ENCODE data around the gene YDJC. TPM values are rescaled to one million over a fixed set of nuclear protein-coding genes. Genes with fewer than 3 reads are reported as not detected.
A peak's percentile ranks its signal among the peaks of the same experiment; 100 is the strongest.

The YDJC gene
- total and polyA plus RNA-seq, 9 of the 15 experiments (the other 6 are each of a cell fraction or from before 2014, with no cell fraction given): 13.5 to 871 (median 164) TPM

DNA sequence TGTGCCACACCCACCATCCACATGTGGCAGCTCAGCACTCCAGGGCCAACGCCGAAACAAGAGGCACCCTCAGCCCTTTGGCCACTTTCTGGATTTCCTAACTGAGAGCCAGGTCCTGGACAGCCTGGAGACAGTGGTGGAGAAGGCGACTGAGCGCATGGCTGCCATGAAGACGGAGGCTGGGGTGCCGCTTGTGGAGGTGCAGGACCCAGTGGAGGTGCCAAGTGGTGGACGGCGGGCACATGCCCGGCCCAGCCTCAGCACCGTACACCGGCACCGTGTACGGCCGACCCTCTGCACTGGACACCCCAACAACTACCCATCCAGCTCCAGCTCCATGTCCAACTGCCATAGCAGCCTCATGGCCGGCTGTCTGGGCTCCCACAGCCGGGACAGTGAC, 4.3 kb upstream of the YDJC start:
- Histone ChIP-seq H3K27ac (ENCODE audit: extremely low read depth, low read depth, low read length) (no peak overlapping the region), H4K20me1 (replicated peaks; ENCODE audit: control insufficient read depth, insufficient read depth, low read length) (no peaks in the 10 kb centered on the region), H3K4me3 (no peak overlapping the region), H3K4me2 (ENCODE audit: insufficient read depth, low read length) (no peak overlapping the region), H3K36me3 (ENCODE audit: control insufficient read depth, insufficient read depth, low read length) (peaks cover 4% of the 10 kb centered on the region; the same call in 2 of the 3 replicates), H3K9me1 (ENCODE audit: control insufficient read depth, insufficient read depth, low read length) (peaks cover 9% of the 10 kb centered on the region), H3K27me3 (ENCODE audit: control insufficient read depth in 2 of 2, insufficient read depth in 2 of 2, low read length in 2 of 2) (no peaks in the 10 kb centered on the region), H3K79me2 (ENCODE audit: control insufficient read depth, insufficient read depth, low read length) (peaks cover 17% of the 10 kb centered on the region), H3K9me3 (replicated peaks; ENCODE audit: control insufficient read depth, insufficient read depth, low read depth, low read length) (no peaks in the 10 kb centered on the region), H3K9ac (ENCODE audit: insufficient read depth in 1 of 2, low read depth in 2 of 2, low read length in 2 of 2) (peak overlapping the region in 1 of 2 experiments; percentile 79; a peak in 2 of 4 replicates), H3K4me1 (replicated peaks in 1 of 2; ENCODE audit: control insufficient read depth in 2 of 2, insufficient read depth in 2 of 2, low read length in 2 of 2) (peaks cover 27 to 78% of the 10 kb centered on the region in 2 experiments; a peak in 4 of 5 replicates), H2AFZ (ENCODE audit: low read depth, low read length) (no peak overlapping the region)
- FAIRE-seq (no peak), DNase-seq (ENCODE audit: extremely low read depth in 1 of 4, low spot score in 3 of 4) (no peak), ATAC-seq (no peak)
- TF ChIP-seq STAT6 (CRISPR knock-in tag; IDR thresholded peaks at IDR 0.05): peak; percentile 48; the same call in 1 of the 2 replicates
- TF ChIP-seq TEAD4 (IDR thresholded peaks at IDR 0.05; ENCODE audit: low read length): no peak
- TF ChIP-seq TEAD4 (CRISPR knock-in tag; IDR thresholded peaks at IDR 0.05; ENCODE audit: borderline replicate concordance): no peak
- TF ChIP-seq MAFF (IDR thresholded peaks at IDR 0.05; ENCODE audit: low read length): no peak
- in situ Hi-C loops (cut with MboI): loop anchor here (25.0 kb wide), 1 partner anchor 497 kb away; no protein-coding TSS in a partner anchor
- CTCF ChIA-PET (ENCODE audit: low intra/inter-chr PET ratio): no interaction called here
- WGBS (ENCODE audit: insufficient coverage, low coverage, missing lambda C conversion rate): 82% methylated on average over 16 of the region's 16 CpGs
- intact Hi-C loops (cut with micrococcal nuclease): loop anchor here (10.0 kb wide), 1 partner anchor 921 kb away; the partner anchor contains the start of gene PRAME
- no TSS peak for BruUV-seq (replicated peaks)
- POLR2A ChIA-PET: interaction anchor here (1.0 to 76.8 kb wide), 6 partner anchors 15 to 1509 kb away, joined by 4 to 4622 read pairs (median 12); partner anchors contain the start of genes CCDC116, PPIL2, SDF2L1 and YDJC

Data from K562 (cell line).